ENCODE results near the gene RAB8A. TPM values are rescaled to one million over a fixed set of nuclear protein-coding genes. Genes with fewer than 3 reads are reported as not detected.

Gene RAB8A
- total and polyA plus RNA-seq, 2 of the 8 experiments (the other 6 are each of a cell fraction or from before 2014, with no cell fraction given): 65.8 to 97.0 TPM

GRCh38 chr19:16062789-16063188, 48.9 kb upstream of the RAB8A start:
- Histone ChIP-seq H2BK12ac (ENCODE audit: low read depth, low read length) (no peak overlapping the region), H3K27me3 (replicated peaks in 1 of 4; ENCODE audit: control insufficient read depth in 3 of 4, extremely low read depth in 1 of 4, insufficient read depth in 3 of 4, low read length in 3 of 4) (no peaks in the 10 kb centered on the region), H3K56ac (replicated peaks; ENCODE audit: insufficient read length, low read depth, low read length) (no peak overlapping the region), H3K9me3 (ENCODE audit: insufficient read depth in 2 of 2, low read depth in 1 of 2, low read length in 1 of 2) (peaks cover 3 to 8% of the 10 kb centered on the region in 2 experiments), H3K14ac (ENCODE audit: insufficient read length) (no peak overlapping the region), H2AFZ (ENCODE audit: low read length) (peak overlapping the region; percentile 94; the same call in 1 of the 2 replicates), H3K79me2 (ENCODE audit: control insufficient read depth in 1 of 2, insufficient read depth in 2 of 2, low read length in 2 of 2) (no peaks in the 10 kb centered on the region), H3K36me3 (ENCODE audit: control insufficient read depth in 2 of 4, insufficient read depth in 4 of 4, low read length in 3 of 4) (no peaks in the 10 kb centered on the region), H2BK120ac (replicated peaks; ENCODE audit: low read depth, low read length) (no peak overlapping the region), H2BK5ac (ENCODE audit: low read depth, low read length) (no peak overlapping the region), H3K4me1 (replicated peaks in 1 of 4; ENCODE audit: control insufficient read depth in 3 of 4, insufficient read depth in 4 of 4, low read length in 3 of 4) (peaks cover 0 to 5% (median 0%) of the 10 kb centered on the region in 4 experiments; a peak in 2 of 7 replicates), H4K91ac (replicated peaks; ENCODE audit: insufficient read length, low read length) (no peak overlapping the region), H2BK15ac (ENCODE audit: low read length) (no peak overlapping the region), H3K9ac (replicated peaks in 1 of 4; ENCODE audit: extremely low read depth in 1 of 4, low read depth in 3 of 4, low read length in 3 of 4) (no peak overlapping the region), H4K8ac (ENCODE audit: extremely low read depth, insufficient read depth, low read length) (no peak overlapping the region), H3K4me2 (ENCODE audit: insufficient read depth in 1 of 2, low read depth in 2 of 2, low read length in 2 of 2) (no peak overlapping the region), H3K27ac (ENCODE audit: low read depth, low read length) (no peak overlapping the region), H3K23ac (ENCODE audit: insufficient read length) (no peak overlapping the region), H2BK20ac (ENCODE audit: low read length) (no peak overlapping the region), H3K23me2 (ENCODE audit: low read depth, low read length) (no peaks in the 10 kb centered on the region; the same call in 1 of the 2 replicates), H3K4ac (replicated peaks; ENCODE audit: insufficient read length, low read depth, low read length) (no peak overlapping the region), H4K20me1 (replicated peaks in 1 of 2; ENCODE audit: control insufficient read depth in 1 of 2, insufficient read depth in 2 of 2, low read length in 2 of 2) (no peaks in the 10 kb centered on the region), H3K4me3 (ENCODE audit: extremely low read depth in 1 of 4, insufficient read depth in 2 of 4, low read depth in 3 of 4, low read length in 4 of 4) (no peak overlapping the region), H3K79me1 (ENCODE audit: low read depth, low read length) (no peaks in the 10 kb centered on the region), H3K18ac (ENCODE audit: extremely low read depth, low read length) (no peak overlapping the region), H2AK5ac (ENCODE audit: low read depth, low read length) (no peak overlapping the region), H4K5ac (ENCODE audit: insufficient read length, low read depth, low read length) (no peak overlapping the region)
- TF ChIP-seq CTCF (IDR thresholded peaks at IDR 0.05; ENCODE audit: control extremely low read depth in 1 of 3, insufficient read depth in 1 of 3, low read depth in 1 of 3, low read length in 3 of 3) (peak; percentile 55 to 94 (median 85)), BACH1 (IDR thresholded peaks at IDR 0.05; ENCODE audit: low read length) (no peak), RAD21 (IDR thresholded peaks at IDR 0.05 in 1 of 2, conservative IDR thresholded peaks at IDR 0.05 in 1 of 2; ENCODE audit: low read depth in 2 of 2, low read length in 2 of 2) (peak; percentile 49 to 53)
- CTCF ChIA-PET (ENCODE audit: partially characterized antibody): interaction anchor here (0.6 to 6.5 kb wide), 28 partner anchors 10 to 1077 kb away, joined by 3 to 107 read pairs (median 3); partner anchors contain the start of gene TPM4
- FAIRE-seq (peak; percentile 97), DNase-seq (ENCODE audit: low read depth in 1 of 2, low spot score in 2 of 2) (peak in 1 of 2 experiments; percentile 91)
- 85% methylated on average over 2 of the region's 2 CpGs; no CpG with 5 or more reads in 1 of the 2 experiments for WGBS, 2 experiments (ENCODE audit: extremely low coverage in 1 of 2, insufficient coverage in 1 of 2, insufficient read length in 1 of 2, insufficient replicate concordance in 2 of 2, low coverage in 1 of 2, low lambda C conversion rate in 2 of 2, missing lambda C conversion rate in 1 of 2)
- POLR2A ChIA-PET (ENCODE audit: partially characterized antibody): interaction anchor here (0.8 to 7.3 kb wide), 3 partner anchors 12 to 21 kb away, joined by 3 to 99 read pairs (median 4); partner anchors contain the start of gene TPM4

Data from H1 (cell line).